HuH-7.5 (cell line): ENCODE measurements around the gene EPS15.
A peak's percentile ranks its signal among the peaks of the same experiment; 100 is the strongest.

Source experiments
- DNase-seq: peaks from one replicate; pipeline ENCODE4 v3.0.0; 2011; ENCODE audit warnings: low spot score

Gene EPS15

GRCh38 chr1:51314974-51315373 is 204.1 kb downstream of the EPS15 start:
- no peak for DNase-seq

- DNase-seq = no peak
Observed at GRCh38 chr1:51313961-51314777, 204.9 kb downstream of the EPS15 start.

- DNase-seq = no peak
Observed at GRCh38 chr1:51313268-51313852, 205.7 kb downstream of the EPS15 start.

DNA sequence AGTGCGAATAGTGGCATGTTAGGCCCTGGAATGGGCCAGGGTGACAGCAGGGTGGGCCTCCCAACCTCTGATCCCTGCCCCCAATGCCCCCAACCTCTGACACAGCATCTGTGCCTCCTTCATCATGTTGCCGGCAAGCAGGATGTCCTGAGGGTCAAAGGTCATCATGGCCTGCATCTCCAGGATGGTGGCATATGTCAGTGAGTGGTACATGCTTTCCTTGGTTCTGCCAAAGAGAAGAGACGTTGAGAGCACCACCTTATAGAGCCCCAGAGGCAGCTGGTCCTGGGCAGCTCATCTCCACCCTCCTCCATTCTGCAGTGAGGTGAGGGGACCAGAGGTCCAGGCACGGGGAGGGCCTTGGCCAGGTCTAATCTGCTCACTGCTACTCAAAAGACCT is 206.3 kb downstream of the EPS15 start:
- no peak for DNase-seq

GRCh38 chr1:51311826-51312225 is 207.2 kb downstream of the EPS15 start:
- no peak for DNase-seq

DNA sequence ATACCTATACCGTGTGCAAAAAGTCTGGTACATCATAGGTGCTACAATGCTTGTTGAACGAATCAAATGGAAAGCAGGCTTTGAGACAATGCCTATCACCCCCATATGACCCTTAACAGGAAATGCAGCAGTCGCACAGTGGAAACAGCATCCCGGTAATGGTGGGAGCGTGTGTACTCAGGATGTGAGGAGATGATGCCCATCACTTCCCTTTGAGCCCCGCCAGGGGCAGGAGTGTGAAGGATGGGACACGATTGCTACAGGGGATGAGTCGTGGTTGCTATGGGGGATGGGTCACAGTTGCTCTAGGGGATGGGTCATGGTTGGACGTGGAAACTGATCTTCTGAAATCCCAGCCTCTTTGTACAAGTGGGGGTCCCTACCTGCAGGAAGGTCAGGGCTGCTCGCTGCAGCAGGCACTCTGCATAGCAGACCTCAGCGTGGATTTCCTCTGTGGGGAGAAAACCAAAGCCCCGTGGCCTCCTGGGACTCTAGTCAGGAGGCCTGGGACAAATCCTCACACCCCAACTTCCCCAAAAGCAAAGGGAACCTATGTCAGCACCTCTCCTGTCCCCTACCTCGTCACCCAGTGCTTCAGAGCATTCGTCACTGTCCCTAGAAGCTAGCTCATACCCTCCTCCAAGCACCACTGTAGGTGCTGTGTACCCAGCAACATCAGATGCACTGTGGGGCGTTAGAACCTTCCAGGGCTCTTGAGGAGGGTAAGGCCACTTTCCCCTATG is 208.0 kb downstream of the EPS15 start:
- DNase-seq = no peak

- DNase-seq = no peak
Observed at GRCh38 chr1:51309291-51309690, 209.8 kb downstream of the EPS15 start.

DNA sequence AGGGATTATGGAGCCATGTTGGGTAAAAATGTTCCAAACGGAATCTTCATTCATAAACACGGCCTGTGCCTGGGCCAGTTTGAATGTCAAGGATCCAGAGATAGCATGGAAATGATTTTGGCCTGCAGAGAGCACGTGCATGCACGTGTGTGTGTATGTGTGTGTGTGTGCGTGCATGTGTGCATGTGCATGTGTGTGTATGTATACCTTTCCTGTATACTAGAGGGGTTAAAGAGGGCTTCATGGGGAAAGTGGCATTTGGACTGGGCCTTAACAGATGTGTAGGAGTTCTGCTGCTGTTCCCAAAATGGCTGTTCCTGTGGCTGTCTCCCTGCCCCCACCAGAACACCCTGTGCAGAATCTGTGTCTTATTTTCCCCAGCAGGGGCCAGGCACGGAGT is 210.4 kb downstream of the EPS15 start:
- no peak for DNase-seq

- no peak for DNase-seq
Observed at GRCh38 chr1:51306950-51307349, 212.1 kb downstream of the EPS15 start.

GRCh38 chr1:51305371-51305823 is 213.7 kb downstream of the EPS15 start:
- DNase-seq = peak; percentile 66

- no peak for DNase-seq
Observed at GRCh38 chr1:51304360-51304759, 214.7 kb downstream of the EPS15 start.
